Right lobe of liver (tissue), 6 donors: ENCODE data around the gene PER2. TPM values are rescaled to one million over a fixed set of nuclear protein-coding genes. Genes with fewer than 3 reads are reported as not detected.

Source experiments
- ATAC-seq, 4 donors: fragments of 200-7000 bp; cut with Tn5 transposase; one replicate each; pipeline ENCODE4 v1.9.1; 2020; ENCODE audit warnings: mild to moderate bottlenecking in 4 of 4, moderate library complexity in 4 of 4
- DNase-seq, 3 donors: peaks; one replicate each; pipeline ENCODE4 v3.0.0-alpha.2; 2020
- H3K27ac ChIP-seq, 3 donors: fragments of 200-600 bp; one replicate each; pipeline ENCODE4 v1.8.0; 2022
- H3K27me3 ChIP-seq, 2 donors: fragments of 200-600 bp; one replicate each; pipeline ENCODE4 v1.8.0; 2022
- H3K36me3 ChIP-seq, 4 donors: fragments of 200-600 bp; sonication (generic) in 1 of 4; one replicate each; pipeline versions ENCODE4 v1.5.1 to v1.8.0; 2017 to 2022; ENCODE audit warnings: control low read depth in 1 of 4
- H3K4me1 ChIP-seq, 4 donors: fragments of 200-600 bp; sonication (generic) in 1 of 4; one replicate each; pipeline versions ENCODE4 v1.5.1 to v1.8.0; 2017 to 2022; ENCODE audit warnings: control low read depth in 1 of 4
- H3K4me3 ChIP-seq, 3 donors: fragments of 200-600 bp; one replicate each; pipeline ENCODE4 v1.8.0; 2022
- H3K9me3 ChIP-seq, 4 donors: fragments of 200-600 bp; sonication (generic) in 1 of 4; one replicate each; pipeline versions ENCODE4 v1.5.1 to v1.8.0; 2017 to 2022; ENCODE audit warnings: control low read depth in 1 of 4
- CTCF ChIP-seq, 4 donors: fragments of 200-600 bp in 3 of 4; fragments of 450-650 bp in 1 of 4; IDR thresholded peaks; one replicate each; pipeline versions ENCODE4 v1.5.1 to v1.8.0; 2016 to 2022; ENCODE audit warnings: antibody characterized with exemption in 4 of 4, mild to moderate bottlenecking in 2 of 4
- POLR2A ChIP-seq: fragments of 450-650 bp; IDR thresholded peaks from one replicate; pipeline ENCODE4 v1.6.1; 2017; ENCODE audit warnings: antibody characterized with exemption, mild to moderate bottlenecking
- WGBS: methylation state at CpG from one replicate; pipeline ENCODE4 v1.1.6; 2018; ENCODE audit warnings: low coverage, low lambda C conversion rate; ENCODE audit not compliant: insufficient coverage; ENCODE audit errors: missing lambda C conversion rate; 5-methylcytosine and 5-hydroxymethylcytosine counted together
- intact Hi-C, 2 donors: fragments of 100-400 bp; cut with DNase I; formaldehyde crosslinking; loops; one replicate each; pipeline versions ENCODE4 v1.11.2 to v1.14.1; 2022
- total RNA-seq, 6 experiments: library from RNA; depleted of rRNA in 2 of 6; stranded (reverse); fragments of >200 nt in 2 of 6; fragmentation: NEBNext Ultra II Directional in 3 of 6; extraction: Animal tissue kit (Norgen Biotek cat#: 25700) in 3 of 6; gene quantifications; one replicate each; pipeline versions ENCODE4 v1.1.0 to v1.2.4, GENCODE V29; 2016 to 2023
- donor health status: DM: no; HTN: yes; CAD: no.
- donor health status: DM: no; HTN: no; CAD: no.
- donor health status: DM: no; HTN: no; CAD: no.
- donor health status: DM: no; HTN: yes; CAD: no.
- donor health status: DM: no; HTN: yes; CAD: no.

PER2 gene
- total RNA-seq, 6 experiments from 2014 or later, result 4.5 to 12.5 (median 6.1) TPM

- no peaks in the 10 kb centered on the region for H3K36me3 ChIP-seq
- intact Hi-C loops, result no loop called here
- TF ChIP-seq CTCF (IDR thresholded peaks at IDR 0.05) (no peak), POLR2A (no peak)
- no peak overlapping the region for H3K27ac ChIP-seq
- WGBS, result no CpG with 5 or more reads among the region's 9 CpGs
- no peak overlapping the region for H3K4me3 ChIP-seq
- ATAC-seq (no peak), DNase-seq (no peak)
- H3K9me3 ChIP-seq, result no peaks in the 10 kb centered on the region
- H3K27me3 ChIP-seq, result no peaks in the 10 kb centered on the region
- H3K4me1 ChIP-seq, result peaks cover 0 to 37% (median 18%) of the 10 kb centered on the region in 4 donors
Observed at GRCh38 chr2:238302751-238303150, 14.3 kb upstream of the PER2 start.

GRCh38 chr2:238302087-238302486 lies 13.7 kb upstream of the PER2 start:
- no peak overlapping the region for H3K4me3 ChIP-seq
- H3K27me3 ChIP-seq, result no peaks in the 10 kb centered on the region
- ATAC-seq (no peak), DNase-seq (no peak)
- intact Hi-C loops, result no loop called here
- H3K36me3 ChIP-seq, result no peaks in the 10 kb centered on the region
- H3K27ac ChIP-seq, result no peak overlapping the region
- no peaks in the 10 kb centered on the region for H3K9me3 ChIP-seq
- peaks cover 0 to 41% (median 20%) of the 10 kb centered on the region in 4 donors for H3K4me1 ChIP-seq
- TF ChIP-seq POLR2A, result no peak
- TF ChIP-seq CTCF (IDR thresholded peaks at IDR 0.05), result no peak
- WGBS, result 84% methylated on average over 3 of the region's 3 CpGs

GRCh38 chr2:238299803-238300202 lies 11.4 kb upstream of the PER2 start:
- peaks cover 0 to 31% (median 16%) of the 10 kb centered on the region in 4 donors for H3K4me1 ChIP-seq
- no peaks in the 10 kb centered on the region for H3K9me3 ChIP-seq
- ATAC-seq, result peak; percentile 72 to 77 (median 76)
- DNase-seq, result peak in 1 of 3 donors; percentile 74
- no peak for TF ChIP-seq POLR2A
- no peak for TF ChIP-seq CTCF (IDR thresholded peaks at IDR 0.05)
- no peak overlapping the region for H3K4me3 ChIP-seq
- intact Hi-C loops, result no loop called here
- no peaks in the 10 kb centered on the region for H3K27me3 ChIP-seq
- no peaks in the 10 kb centered on the region for H3K36me3 ChIP-seq
- peak overlapping the region; percentile 49 to 92 (median 91) for H3K27ac ChIP-seq
- 22% methylated on average over 5 of the region's 7 CpGs for WGBS

- Histone ChIP-seq H3K27me3 (no peaks in the 10 kb centered on the region), H3K4me1 (peaks cover 0 to 42% (median 21%) of the 10 kb centered on the region in 4 donors), H3K4me3 (no peak overlapping the region), H3K9me3 (no peaks in the 10 kb centered on the region), H3K27ac (peak overlapping the region in 2 of 3 donors; percentile 55 to 60), H3K36me3 (no peaks in the 10 kb centered on the region)
- peak in 1 of 3 donors; percentile 46 for DNase-seq
- ATAC-seq, result no peak
- intact Hi-C loops, result no loop called here
- 90% methylated on average over 11 of the region's 24 CpGs for WGBS
- TF ChIP-seq CTCF (IDR thresholded peaks at IDR 0.05) (no peak), POLR2A (no peak)
Observed at GRCh38 chr2:238296638-238297457, 8.4 kb upstream of the PER2 start.
